Hematopoietic multipotent progenitor cell treated with erythropoietin and hydrocortisone succinate and interleukin-3 and kit ligand, for 17 days (in vitro differentiated cells): ENCODE results near the gene RNF220.

Experiments used
- DNase-seq: peaks from one replicate; pipeline ENCODE4 v3.0.0-alpha.2; 2015; ENCODE audit warnings: low spot score

Gene RNF220

DNA sequence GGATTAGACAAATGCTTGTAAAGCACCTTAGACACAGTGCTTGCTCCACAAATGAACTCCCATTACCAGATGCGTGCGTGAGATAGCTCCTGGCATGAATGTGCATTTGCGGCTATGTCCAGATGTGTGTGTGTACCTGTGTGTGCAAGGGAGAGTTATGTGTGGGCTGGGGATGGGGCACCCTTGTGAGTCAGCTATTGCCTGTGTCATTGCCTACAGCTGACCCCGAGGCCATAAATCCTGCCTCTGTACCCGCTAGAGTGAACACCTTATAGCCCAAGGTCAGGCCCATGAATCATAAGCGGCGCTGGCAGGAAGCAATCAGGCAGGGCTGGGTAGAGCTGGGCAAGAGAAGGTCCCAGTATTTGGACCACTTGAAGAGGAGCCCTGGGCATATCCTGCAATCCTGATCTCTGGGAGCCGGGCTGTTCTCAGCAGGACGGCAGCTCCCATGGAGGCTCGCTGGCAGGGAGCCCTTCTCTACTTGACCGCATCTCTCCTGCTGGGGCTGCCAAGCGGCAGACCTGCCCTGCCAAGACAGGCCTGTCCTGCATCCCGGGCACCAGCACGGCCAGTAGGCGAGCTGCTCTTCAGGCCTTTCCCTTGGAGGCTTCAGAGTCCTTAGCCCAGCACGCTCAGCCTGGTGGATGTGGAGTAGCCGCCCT lies 182.9 kb downstream of the RNF220 start:
- DNase-seq, result no peak

DNA sequence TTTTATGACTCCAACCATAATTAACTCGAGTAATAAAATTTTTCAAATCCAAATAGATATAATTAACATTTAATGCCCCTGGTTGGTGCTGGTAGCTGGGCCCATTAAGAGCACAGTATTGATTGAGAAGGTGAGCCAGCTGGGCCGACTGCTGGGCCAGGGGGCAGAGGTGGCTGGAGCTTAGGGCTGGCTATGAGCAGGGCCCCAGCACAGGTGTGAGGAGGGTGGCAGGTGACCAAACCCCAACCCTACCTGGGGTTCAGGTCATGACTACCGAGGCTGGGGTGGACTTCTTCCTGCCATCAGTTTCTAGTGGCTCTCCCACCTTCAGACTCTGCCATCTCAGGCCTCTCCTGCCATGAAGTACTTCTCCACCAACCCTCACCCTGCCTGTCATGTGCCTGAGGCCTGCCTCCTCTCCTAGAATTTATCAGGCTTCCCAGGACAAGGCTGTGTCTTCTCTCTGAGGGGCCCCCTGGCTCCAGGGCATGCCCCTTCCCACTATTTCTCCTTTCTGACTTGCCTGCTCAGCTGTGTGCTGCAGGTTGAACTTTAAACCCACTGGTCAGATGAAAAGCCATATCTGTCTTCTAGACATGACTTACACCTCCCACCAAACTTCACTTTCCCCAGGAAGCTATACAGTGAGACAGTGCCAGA lies 183.6 kb downstream of the RNF220 start:
- DNase-seq, result no peak

DNA sequence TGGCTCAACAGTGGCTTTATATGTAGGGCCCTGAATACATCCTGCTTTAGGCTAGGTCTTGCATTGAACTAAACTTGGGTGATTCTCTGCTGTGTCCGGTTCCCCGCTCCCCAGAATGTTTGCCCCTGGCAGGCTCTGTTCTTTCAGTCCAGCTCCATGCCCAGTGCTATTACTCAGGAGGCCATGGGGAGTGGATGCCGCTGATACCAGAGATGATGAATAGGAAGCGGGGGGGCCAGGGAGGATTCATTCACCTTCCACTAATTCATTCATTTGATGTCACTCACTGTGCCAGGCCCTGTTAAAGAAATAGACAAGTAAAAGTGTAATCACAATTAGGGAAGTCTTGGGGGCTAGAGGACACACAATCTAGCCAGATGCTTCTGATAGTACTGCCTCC lies 185.4 kb downstream of the RNF220 start:
- no peak for DNase-seq

DNA sequence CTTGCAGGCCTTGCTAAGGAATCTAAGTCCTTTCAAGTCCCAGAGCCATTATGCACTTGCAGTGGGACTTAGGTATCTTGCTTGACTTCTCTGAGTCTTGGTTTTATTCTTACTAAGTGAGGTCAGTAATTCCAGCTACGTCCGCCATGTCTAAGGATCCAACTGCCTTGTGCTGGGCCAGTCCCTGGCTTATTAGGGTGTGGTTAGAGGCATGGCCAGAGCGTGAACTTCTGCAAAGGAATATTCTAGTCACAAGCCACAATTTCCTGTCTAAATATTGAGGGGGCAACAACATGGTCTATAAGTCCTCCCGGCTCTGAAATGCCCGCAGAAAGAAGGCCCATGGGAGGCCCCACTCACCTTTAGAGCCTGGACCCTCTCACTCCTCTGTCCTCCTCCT lies 186.3 kb downstream of the RNF220 start:
- DNase-seq, result no peak

DNA sequence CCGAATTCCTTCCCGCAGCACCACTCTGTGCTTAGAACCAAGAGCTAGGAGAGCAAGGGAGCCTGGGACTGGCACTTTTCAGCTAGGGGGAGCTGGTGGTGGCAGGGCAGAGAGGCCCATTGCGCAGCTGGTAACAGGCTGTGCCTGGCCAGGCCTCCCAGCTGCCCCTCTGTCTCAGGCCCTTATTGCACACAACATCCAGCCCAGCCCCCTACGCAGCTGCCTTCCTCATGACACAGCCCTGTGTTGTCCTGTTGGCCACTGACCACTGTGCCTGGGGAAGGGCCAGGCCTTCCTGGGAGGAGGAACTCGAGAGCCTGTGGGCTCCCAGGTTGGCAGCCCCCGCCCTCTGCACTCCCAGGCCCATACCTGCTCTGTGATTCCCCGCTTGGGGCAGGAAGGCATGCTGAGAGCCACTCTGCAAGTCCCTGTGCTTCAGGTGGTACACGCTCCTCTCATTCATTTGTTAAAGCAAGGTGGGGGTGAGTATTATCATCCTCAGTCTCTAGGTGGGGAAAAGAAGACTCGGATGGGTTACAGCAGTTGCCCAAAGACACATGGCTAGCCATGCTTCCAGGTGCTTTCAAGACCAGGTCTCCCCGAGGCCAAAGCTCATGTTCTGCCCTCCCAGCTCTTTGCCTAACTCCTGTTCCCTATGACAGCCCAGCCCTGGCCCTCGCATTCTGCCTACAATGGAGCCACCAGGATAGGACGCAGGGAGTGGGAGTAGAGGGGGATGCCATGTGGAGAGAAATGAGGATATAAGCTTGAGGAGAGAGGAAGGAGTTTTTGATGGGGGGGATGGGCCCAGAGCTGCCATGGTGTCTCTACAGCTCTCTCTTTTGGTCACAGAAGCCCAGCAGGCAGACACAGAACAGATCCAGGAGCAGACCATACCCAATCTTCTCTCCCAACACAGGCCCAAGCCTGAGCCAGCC lies 187.4 kb downstream of the RNF220 start:
- no peak for DNase-seq

DNA sequence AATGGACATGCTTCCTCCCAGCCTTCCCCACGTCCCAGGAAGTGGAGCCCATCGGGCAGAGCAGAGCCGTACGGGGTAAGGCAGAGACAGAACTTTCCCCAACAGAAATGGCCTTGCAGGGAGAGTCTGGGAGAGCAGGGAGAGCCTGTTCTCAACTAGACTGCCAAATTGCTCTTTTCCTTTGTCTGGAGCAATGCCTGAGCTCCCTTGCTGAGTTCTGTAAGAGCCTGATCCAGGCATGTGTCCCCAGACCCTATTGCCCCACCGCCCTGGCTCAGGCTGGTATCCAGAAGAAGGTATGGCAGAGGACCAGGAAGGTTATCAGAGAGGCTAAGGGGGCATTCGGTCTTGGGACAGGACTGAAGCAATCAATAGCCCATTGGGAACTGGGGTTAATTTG lies 189.3 kb downstream of the RNF220 start:
- no peak for DNase-seq

DNA sequence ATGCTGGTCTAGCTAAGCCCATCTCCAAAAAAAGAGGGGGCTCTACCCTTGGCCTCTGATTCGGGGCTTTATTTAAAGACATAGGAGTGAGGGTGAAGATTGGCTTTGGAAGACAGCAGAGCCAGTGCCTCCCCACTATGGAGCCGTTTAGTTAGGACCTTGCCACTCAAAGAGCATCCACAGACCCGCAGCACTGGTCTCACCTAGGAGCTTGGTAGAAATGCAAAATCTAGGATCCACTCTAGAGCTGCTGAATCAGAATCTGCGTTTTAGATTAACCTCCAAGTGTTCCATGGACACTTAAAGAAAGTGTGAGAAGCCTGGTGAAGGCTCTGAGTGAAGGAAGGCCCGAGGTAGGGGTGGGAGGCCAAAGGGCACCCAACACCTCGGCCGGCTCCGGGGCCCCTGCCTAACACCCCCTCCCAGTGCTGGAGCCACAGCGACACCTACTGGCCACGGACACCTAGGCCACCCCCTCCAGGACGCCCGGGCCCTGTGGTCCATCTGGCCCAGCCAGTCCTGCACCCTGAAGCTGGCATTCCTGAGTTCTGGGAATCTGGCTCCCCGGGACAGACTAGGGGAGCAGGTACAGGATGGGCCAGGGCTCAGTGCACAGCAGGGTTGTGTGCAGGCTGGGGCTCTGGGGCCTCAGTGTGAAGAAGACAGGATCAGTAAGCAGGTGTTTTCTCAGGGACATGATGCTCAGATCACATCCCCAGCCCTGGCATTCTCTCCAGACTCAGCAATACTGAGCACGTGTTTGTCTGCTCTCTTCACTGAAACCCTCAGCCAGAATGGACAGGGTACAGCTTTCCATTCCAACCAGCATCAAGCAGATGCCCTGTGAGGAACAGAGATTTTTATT lies 190.0 kb downstream of the RNF220 start:
- peak; percentile 77 for DNase-seq

DNA sequence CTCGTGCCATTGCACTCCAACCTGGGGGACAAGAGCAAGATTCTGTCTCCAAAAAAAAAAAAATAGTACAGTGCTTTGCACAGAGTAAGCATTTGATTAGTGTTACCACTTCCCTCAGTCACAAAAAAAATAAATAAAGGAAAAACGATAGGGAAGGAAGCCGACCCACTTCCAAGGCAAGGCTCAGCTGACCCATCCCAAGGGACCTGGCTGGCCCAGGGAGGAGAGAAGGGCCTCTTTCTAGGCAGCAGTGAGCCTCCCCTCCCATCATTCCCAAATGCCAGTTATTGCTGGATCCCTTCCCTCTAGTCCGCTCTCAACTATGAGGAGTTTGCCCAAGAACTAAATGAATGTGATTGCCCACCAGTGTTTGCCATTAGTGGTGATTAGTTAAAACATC lies 191.5 kb downstream of the RNF220 start:
- DNase-seq, result no peak

DNA sequence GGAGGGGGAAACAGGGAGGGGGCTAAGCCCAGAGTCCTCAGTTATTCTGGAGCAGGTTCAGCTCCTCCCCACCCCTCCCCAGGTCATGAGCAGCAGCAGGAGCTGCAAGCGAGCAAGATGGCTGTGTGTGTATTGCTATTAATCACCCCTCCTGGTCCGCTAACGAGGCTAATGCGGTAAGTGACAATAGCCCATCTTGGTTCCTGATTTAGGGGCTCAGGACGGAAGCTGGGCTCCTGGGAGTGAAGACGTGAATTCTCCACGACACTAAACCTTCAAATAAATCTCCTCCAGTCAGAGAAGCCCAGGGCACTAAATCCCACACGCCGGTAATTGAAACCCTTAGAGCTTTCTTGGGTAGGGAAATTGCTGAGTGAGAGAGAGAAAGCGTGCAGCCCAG lies 193.1 kb downstream of the RNF220 start:
- no peak for DNase-seq

DNA sequence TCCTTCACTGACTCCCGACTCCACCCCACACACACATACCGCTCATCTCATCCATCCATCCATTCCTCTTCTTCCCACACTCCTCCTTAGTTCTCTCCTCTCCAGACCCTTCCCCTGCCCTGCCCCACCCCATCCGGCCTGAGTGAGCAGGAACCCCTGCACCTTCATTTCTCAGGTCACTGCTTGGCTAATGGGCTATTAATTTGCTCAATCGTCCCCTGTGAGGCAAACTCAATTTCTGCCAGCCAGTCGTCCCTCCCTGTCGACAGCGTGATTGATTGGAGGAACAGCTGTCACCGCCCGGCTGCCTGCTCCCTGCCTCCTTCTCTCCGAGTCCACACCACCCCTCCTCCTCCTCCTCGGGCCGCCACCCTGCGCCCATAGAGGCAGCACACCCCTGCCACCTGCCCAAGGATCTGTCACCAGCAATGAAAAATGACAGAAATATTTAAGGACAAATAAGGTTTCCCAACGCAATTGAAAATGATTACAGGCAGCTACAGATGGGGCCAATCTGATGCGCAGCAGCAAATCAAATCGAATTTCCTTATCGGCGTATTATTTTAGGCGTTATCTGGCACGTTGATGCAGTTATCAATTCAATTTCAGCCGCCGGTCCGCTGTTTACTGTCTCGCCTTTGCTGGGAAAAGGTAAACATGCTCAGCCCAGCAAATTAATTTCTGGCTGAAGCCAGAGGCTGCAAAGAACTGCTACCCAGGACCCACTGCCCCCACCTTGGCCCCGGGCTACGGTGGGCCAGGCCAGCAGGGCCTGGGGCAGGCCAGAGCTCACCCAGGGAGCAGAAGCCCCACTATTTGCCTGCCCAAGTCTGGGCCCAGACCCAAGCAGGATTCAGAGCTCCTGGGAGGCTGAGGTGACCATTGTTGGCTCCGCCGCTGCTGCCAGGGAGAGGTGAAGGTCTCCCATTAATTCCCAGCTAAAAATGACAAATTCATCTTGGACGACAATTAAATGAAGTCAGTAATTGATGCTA lies 197.9 kb downstream of the RNF220 start:
- no peak for DNase-seq

DNA sequence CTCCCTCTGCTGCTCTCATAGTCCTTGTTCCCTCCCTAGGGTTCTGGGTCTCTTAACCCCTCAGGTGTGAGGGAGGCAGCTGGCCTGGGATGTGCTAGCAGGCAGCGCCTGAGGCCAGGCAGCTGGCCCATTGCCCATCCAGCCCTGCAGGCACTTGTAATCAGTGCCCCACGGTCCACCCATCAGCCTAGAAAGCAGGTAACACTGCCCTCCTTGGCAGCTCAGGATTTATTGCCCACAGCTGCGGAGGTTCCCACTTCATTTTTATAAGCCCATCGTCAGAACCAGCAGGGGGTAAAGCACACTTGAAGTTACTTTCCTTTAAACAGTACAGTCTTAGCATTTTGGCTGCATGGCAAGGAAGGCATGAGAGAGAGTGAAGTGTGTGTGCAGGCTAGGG lies 198.7 kb downstream of the RNF220 start:
- DNase-seq, result no peak

DNA sequence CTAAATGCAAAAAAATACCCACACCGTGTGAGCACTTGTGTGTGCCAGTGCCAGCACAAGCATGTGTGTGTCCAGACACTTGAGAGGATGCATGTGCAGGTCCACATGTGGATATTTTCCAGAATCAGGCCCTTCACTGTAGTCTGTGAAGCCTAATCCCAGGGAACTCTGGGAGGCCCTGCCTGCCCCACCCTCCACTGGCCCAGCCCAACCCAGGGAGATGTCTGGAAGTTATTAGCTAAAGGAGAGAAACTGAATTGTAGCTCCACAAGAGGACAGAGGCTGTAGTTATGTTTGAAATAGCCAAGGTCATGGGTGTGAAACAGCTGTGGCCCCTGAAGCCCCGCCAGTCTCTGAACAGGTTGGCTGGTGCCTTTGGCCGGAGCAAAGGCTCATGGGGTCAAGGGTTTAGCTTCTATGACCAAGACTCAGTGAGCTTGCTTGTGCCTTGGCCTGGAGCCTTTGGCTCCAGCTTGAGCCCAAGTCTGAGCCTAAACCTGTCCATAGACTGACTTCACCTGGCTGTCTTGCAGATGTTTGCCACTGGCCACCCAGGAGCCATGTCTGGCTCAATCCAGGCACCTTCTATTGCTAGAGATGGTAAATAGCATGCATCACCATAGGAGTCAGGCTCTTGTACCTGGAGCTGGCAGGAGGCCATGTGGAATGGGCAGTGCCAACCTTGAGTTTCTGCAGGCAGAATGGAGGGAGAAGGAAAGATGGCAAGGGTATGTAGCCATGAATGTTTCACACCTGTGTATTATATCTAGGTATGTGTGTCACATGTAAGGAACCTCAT lies 199.3 kb downstream of the RNF220 start:
- DNase-seq, result no peak

DNA sequence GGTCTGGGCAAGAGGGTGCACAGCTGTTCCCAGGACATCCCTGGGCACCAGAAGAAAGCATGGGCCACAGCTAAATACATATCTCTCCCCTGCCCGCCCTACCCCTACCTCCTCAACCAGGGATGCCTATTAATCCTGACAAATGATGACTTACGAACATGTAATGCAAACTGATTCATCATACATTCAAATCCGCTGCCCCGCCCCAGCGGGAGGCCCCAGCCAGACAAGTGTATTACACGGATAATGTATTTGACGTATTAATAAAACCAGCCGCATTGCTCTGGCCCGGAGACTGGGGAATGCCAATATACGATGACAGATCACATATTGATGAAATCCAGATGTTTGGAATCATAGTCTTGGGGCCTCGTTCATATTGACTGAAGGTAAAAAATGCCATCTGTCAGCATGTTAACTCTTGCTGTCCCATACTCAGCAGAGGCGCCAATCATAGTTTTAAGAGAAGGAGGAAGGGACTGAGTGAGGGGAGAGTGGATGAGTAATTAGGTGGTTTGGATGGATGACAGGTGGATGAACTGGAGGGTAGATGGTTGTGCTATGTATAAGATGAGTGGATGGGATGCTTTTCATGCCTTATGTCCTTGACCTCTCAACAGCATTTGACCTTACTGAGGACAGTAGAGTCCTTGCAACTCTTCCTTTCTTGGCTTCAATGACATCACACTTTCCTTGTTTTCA lies 201.0 kb downstream of the RNF220 start:
- DNase-seq, result no peak

DNA sequence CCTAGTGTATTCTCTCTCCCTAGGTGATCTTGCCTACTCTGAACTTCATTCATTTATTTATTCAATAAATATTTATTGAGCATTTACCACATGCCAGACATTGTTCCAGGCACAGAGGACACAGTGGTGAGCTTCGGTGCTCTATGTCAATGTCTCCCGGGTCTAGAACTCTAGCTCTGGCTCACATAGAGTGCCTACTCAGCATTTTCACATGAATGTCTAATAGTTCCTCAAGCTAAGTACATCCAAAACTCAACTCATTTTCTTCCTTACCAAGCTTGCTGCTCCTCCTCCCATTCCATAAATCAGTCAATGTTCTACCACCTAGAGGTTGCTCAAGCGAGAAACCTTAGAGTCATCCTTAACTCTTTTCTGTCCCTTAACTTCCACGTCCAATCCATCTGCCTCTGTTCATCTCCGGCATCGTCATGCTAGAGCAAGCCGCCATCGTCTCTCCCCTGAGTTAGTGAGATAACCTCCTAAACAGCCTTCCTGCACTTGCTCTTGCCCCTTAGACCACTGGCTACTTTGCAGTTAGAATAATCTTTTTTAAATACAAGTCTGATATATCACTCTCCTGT lies 201.7 kb downstream of the RNF220 start:
- no peak for DNase-seq

DNA sequence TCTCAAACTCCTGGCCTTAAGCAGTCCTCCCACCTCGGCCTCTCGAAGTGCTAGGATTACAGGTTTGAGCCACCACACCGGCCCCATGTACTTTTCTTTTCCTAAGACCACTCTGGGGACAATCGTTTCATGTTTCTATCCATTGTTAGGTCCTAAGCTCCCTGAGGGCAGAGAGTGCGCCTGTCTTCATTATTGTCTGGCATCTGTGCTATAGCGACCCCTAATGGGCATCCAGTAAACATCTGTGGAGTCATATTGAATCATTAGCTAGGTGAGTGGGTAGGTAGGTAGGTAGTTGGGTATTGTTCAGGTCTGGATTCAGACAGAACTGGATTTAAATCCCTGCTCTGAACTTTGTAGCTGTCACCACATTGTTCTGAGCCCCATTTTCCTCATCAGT lies 203.1 kb downstream of the RNF220 start:
- peak; percentile 31 for DNase-seq

DNA sequence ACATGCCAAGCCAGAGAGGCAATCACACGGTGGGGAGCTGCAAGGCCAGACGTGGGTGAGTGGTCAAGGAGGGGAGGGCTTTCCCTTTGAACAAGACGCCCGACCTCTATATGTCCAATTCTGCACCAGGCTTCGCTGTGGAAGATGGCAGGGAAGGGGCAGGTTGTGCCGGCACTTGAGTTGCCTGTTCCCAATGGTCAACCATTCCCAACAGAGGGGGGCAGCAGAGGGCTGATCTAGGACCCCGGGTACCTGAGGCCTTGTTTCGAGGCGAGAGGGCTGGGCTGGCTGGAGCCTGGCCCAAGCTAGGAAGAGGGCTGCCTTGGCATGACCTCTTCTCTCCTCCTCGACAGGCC lies 204.3 kb downstream of the RNF220 start:
- peak; percentile 79 for DNase-seq

DNA sequence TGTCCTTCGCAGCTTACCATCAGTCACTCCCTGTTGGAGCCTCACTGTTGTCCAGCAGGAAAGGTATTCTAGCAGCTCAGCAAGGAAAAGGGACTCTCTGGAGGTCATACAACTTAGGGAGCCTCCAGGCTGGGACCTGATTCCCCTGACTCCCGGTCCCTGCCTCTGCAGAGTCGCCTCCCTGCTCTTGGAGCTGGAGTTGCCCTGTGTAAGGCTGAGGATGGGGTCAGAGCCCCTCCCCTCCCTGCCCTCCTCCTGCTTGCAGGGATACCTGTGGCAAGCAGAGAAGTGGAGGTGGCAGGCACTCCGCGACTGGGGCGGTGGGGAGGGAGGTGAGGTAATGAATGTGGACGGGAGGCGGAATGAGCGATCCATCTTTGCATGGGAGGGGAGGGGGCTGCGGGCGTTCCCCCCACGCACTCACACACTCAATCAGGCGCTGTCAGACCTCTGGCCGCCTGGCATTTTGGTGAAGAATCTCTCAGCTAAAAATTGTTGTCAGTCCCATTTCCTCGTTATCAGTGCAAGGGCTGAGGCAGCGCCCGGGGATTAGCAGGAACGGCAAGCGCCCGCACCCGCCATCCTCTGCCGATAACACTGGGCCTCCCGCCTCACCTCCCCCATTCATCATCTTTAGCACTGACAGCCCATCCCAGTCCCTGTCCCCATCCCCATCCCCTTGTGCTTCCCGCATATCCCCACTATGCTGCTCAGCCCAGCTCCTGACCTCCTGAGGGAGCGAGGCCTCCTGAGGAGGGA lies 204.9 kb downstream of the RNF220 start:
- no peak for DNase-seq

DNA sequence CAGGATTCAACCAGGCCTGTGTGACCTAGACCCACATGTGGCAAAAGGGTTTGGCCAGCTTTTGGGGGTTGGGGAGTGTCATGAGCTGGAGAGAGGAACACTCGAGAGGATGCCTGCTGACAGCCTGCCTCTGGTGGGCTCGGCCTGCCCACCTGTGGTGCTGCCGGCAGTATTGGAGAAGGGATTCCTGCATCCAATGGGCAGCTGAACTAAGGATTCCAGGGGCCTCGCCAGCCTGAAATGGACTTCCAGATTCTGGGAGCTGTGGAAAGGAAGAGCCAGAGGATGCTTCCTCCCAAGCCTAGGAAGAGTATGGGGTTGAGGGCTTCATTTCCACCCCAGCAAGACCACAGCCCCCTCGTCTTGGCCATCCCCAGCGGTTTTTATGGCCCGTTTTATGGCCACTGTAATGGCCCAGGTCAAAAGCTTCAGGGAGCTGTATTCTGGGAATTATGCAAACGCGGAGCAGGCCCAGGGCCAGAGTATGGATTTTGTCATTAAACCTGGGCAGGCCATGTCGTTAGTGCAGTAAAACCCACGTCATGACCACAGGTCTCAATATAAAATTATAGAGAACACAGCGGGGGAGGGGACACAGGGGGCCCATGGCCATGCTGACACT lies 205.6 kb downstream of the RNF220 start:
- DNase-seq, result no peak
